GM21447 (cell line): ENCODE data around the gene PCDH9.

Experiments
- ATAC-seq: cut with Tn5 transposase; IDR thresholded peaks from one replicate; pipeline ENCODE4 v1.9.1; 2021; ENCODE audit not compliant: unreplicated experiment

PCDH9 gene

GRCh38 chr13:66992719-66993118, 237.4 kb downstream of the PCDH9 start:
- no peak for ATAC-seq

GRCh38 chr13:66992183-66992582, 238.0 kb downstream of the PCDH9 start:
- no peak for ATAC-seq

- no peak for ATAC-seq
Observed at GRCh38 chr13:66984241-66984640, 245.9 kb downstream of the PCDH9 start.

- ATAC-seq = no peak
Observed at GRCh38 chr13:66981912-66982311, 248.2 kb downstream of the PCDH9 start.

GRCh38 chr13:66977161-66977560, 253.0 kb downstream of the PCDH9 start:
- ATAC-seq = no peak

- ATAC-seq = no peak
Observed at GRCh38 chr13:66974889-66975288, 255.2 kb downstream of the PCDH9 start.

- no peak for ATAC-seq
Observed at GRCh38 chr13:66974174-66974573, 256.0 kb downstream of the PCDH9 start.

- no peak for ATAC-seq
Observed at GRCh38 chr13:66972659-66973058, 257.5 kb downstream of the PCDH9 start.

GRCh38 chr13:66971004-66971403, 259.1 kb downstream of the PCDH9 start:
- ATAC-seq = no peak

GRCh38 chr13:66969291-66969690, 260.8 kb downstream of the PCDH9 start:
- no peak for ATAC-seq

GRCh38 chr13:66967811-66968597, 262.1 kb downstream of the PCDH9 start:
- no peak for ATAC-seq

- ATAC-seq = no peak
Observed at GRCh38 chr13:66965181-66965580, 265.0 kb downstream of the PCDH9 start.

GRCh38 chr13:66962953-66963352, 267.2 kb downstream of the PCDH9 start:
- no peak for ATAC-seq

GRCh38 chr13:66958611-66959010, 271.5 kb downstream of the PCDH9 start:
- ATAC-seq = no peak

- no peak for ATAC-seq
Observed at GRCh38 chr13:66952507-66952906, 277.6 kb downstream of the PCDH9 start.

- ATAC-seq = no peak
Observed at GRCh38 chr13:66951426-66951825, 278.7 kb downstream of the PCDH9 start.

- no peak for ATAC-seq
Observed at GRCh38 chr13:66950666-66951065, 279.5 kb downstream of the PCDH9 start.

GRCh38 chr13:66948910-66949309, 281.2 kb downstream of the PCDH9 start:
- no peak for ATAC-seq

GRCh38 chr13:66943530-66943929, 286.6 kb downstream of the PCDH9 start:
- ATAC-seq = no peak

GRCh38 chr13:66940113-66940512, 290.0 kb downstream of the PCDH9 start:
- ATAC-seq = no peak

GRCh38 chr13:66937423-66937822, 292.7 kb downstream of the PCDH9 start:
- no peak for ATAC-seq

GRCh38 chr13:66933994-66934393, 296.1 kb downstream of the PCDH9 start:
- no peak for ATAC-seq

- no peak for ATAC-seq
Observed at GRCh38 chr13:66933527-66933926, 296.6 kb downstream of the PCDH9 start.
